ENCODE data around the gene MDP1.

The MDP1 gene

DNA sequence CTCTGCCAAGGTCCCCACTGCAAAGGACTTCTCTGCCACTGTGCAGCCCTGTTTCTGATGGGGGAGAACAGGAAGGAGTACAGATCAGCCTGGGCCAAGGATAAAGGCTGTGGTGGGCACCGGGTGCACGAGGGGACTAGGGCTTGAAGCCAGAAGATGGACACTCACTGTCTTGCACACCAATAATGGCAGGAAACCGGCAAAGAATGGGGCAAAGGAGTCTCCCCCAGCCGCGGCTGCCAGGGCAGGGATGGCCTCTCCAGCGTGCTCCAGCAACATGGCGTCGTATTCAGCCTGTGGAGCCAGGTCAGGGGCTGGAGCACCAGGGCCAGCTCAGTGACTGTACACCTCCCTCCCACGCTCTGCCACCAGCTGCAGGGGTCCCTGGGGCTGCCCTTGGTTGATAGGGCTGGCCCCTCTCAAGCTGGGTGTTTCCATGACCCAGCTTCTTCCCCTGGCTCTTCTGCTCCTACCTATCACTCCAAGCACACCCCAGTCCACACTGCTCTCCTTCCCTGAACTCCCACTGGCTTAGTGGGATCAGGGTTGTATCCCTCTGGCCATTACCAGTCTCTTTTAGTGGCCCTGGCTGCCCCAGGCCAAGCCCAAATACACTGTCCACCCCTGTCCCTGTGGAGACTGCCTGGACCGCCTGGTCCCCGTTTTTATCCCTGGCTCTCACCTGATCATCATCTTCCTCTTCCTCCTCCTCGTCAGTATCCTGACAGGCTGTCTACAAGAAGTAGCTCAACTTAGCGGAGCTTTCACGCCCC lies 33.6 kb downstream of the MDP1 start:
- in situ Hi-C loops (cut with HindIII; ENCODE audit: low sequenced_read_pairs) = no loop called here

DNA sequence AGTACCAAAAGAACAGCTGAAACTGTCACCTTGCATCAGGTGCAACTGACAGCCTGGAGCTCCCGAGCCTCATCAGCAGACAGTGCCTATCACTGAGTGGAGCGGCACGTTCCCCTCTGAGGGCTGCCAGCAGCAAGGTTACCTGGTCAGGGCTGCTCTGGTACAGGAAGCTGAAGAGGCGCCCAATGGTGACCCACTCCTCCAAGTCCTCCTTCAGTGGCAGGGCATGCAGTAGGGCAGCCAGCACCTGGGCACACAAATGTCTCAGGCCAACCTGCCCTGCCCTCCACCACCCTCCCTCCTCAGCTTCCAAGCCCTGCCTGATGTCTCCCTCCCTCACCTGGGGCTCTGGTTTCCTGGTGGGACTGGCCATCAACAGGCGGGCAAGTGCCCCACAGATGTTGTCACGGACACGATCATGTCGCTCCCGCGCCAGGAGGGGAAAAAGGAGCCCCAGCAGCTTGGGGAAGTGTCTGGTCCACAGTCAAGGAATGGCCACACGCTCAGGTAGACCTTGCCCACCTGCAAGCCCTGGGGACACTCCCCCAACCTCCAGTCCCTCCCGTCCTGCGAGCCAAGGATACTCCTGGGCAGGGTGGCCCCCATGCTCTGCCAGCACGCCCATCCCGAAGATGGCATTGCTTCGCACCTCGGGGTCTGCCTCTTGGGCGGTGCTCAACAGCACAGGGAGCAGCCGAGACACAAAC lies 34.3 kb downstream of the MDP1 start:
- in situ Hi-C loops (cut with HindIII; ENCODE audit: low sequenced_read_pairs) = no loop called here

DNA sequence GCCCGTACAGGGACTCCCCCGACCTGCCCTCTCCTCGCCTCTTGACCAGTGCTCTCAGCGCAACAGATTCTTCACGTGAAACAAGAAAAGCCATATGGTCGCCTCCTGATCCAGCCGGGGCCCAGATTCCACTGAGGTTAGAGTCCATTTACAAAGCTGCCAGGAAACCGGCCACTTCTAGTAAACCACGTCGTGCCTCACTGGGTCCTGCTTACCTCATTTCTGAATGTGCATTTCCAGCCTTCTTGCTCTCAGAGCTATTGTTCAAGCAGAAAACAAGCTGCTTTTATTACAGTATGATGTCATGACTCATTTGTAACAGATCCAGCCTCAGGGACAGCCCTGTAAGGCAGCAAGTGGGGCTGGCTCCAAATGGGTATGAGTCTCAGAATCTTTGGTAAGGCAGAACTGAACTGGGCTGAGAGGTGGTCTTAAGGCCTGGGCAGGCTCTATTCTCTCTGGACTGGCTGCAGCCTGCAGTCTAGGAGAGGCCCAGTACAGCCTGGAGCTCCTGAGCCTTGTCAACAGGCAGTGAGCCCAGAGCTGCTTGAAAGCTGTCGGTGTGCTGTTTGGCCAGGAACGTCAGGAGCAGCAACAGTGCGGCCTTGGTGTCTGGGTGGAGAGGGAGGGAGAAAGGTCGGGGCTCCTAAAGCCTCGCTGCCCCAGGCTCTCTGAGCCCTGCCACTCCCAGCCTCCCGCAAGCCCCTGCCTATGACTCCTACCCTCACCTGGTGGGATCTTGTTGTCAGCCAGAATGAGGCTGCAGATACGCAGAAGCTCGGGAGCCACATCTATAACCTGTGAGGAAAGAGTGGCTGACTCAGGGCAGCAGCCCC lies 35.7 kb downstream of the MDP1 start:
- in situ Hi-C loops (cut with HindIII; ENCODE audit: low sequenced_read_pairs) = no loop called here

DNA sequence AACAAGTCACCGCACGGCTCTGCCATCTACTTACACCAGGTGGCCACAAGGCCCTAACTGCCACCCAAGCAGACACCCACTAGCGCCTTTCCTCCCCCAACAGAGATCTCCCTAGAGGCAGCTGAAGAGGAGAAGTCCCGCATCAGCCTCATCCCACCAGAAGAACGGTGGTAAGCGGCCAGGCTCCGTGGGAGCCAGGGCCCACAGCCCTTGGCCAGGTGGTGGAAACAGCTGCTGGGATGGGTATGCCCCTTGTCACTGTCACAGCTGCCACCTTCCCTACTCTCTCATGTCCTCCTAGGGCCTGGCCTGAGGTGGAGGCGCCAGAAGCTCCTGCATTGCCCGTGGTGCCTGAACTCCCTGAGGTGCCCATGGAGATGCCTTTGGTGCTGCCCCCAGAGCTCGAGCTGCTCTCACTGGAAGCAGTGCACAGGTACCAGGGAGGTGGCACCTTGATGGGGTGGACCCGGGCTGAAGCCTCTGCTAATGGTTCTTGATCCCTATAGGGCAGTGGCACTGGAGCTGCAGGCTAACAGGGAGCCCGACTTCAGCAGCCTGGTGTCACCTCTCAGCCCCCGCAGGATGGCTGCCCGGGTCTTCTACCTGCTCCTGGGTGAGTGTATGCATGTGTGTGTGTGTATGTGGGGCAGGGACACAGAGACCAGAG lies 36.4 kb downstream of the MDP1 start:
- in situ Hi-C loops (cut with HindIII; ENCODE audit: low sequenced_read_pairs) = no loop called here

DNA sequence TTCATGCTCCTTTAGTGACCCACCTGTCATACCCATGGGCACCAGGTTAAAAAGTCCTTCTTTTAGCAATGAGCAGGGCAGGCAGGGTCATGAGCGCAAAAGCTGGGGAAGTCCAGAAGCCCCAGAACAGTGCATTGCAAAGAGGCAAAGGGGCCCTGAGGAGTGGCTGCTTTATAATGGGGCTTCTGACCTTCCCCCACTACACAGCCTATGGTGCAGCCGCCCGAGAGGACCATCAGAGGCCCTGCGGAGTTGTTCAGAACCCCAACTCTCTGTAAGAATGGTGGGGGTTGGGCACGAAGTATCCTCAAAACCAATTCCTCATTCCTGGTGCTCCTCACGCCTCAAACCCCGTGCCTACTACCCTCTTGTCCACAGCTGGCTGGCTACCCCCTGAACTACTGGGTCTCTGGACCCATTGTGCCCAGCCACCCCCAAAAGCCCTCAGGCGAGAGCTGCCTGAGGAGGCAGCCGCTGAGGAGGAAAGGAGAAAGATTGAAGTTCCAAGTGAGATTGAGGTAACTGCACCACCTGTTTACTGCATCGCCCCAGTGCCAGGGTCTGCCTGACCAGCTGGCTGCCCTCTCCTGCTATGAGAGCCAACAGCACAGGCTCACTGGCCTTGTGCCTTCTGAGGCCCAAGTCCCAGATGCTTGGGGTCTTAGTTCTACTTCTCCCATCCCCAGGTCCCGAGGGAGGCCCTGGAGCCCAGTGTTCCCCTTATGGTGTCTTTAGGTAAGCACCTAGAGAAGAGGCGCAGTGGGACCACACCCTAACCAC lies 37.3 kb downstream of the MDP1 start:
- in situ Hi-C loops (cut with HindIII; ENCODE audit: low sequenced_read_pairs) = no loop called here

GRCh38 chr14:24177891-24178290 lies 38.0 kb downstream of the MDP1 start:
- in situ Hi-C loops (cut with HindIII; ENCODE audit: low sequenced_read_pairs) = no loop called here

GRCh38 chr14:24177041-24177825 lies 38.6 kb downstream of the MDP1 start:
- in situ Hi-C loops (cut with HindIII; ENCODE audit: low sequenced_read_pairs) = no loop called here

- in situ Hi-C loops (cut with HindIII; ENCODE audit: low sequenced_read_pairs) = no loop called here
Observed at GRCh38 chr14:24176599-24176998, 39.3 kb downstream of the MDP1 start.

- in situ Hi-C loops (cut with HindIII; ENCODE audit: low sequenced_read_pairs) = no loop called here
Observed at GRCh38 chr14:24172871-24173281, 43.0 kb downstream of the MDP1 start.

DNA sequence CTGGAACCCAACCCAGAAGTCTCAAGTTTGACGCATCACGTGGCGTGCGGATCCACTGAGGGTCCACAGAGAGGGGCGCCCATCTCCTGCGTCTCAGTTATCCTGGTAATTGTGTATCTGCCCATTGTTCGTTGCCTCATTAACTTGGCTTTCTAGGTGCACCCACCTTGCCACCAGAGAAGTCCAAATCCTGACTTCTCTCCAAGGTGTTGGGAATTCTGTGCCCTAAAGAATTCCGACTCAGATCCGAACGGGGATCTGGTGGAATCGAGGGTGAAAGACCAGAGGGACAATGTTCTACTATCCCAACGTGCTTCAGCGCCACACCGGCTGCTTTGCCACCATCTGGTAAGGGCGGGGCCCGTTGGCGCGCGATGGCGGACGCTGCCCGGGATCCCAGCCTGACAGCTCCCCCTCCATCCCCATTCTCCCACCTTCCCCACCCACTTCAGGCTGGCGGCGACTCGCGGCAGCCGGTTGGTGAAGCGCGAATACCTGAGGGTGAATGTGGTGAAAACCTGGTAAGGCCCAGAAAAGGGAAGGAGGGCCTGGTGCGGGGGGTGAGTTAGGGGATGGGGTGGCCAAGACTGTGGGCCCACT lies 43.5 kb downstream of the MDP1 start:
- in situ Hi-C loops (cut with HindIII; ENCODE audit: low sequenced_read_pairs) = no loop called here

DNA sequence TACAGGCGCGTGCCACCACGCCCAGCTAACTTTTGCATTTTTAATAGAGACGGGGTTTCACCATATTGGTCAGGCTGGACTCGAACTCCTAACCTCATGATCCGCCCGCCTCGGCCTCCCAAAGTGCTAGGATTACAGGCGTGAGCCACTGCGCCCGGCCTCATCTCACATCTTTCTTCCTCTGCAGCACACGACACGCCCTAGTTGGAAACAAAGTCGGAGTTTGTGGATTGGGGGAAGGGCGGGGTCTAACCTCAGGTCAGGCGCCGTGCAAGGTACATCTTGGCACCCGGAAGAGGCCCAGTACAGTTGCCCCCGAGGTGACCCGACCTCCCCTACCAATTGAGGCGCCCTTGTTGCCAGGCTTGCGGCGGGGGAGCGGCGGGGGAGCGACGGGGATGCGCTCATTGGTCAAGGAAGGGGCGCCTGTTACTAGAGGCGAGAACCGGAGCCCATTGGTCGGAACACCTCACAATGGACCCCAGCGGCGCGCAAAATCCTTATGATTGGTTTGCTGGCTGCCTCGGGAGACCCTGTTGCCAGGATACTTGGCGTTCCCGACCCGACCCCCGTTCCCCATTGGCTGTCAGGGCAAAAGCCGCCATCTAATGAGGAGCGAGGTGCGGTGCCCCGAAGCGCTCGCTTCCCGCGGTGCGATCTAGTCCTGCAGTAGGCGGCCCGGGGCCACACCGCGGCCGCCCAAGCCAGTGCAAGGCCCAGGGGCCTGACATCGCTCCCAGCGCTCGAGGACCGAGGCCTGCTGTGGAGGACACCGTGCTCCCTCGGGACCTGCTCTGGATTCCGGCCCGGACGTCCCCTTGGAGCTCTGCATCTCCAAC lies 44.2 kb downstream of the MDP1 start, which contains the start of gene REC8:
TSS of gene REC8 (plus strand) at position 659 of the 839 bp plus-strand sequence. CDS start 473 bp downstream, outside the sequence.
- in situ Hi-C loops (cut with HindIII; ENCODE audit: low sequenced_read_pairs) = no loop called here

- in situ Hi-C loops (cut with HindIII; ENCODE audit: low sequenced_read_pairs) = no loop called here
Observed at GRCh38 chr14:24167469-24168114, 48.3 kb downstream of the MDP1 start.

DNA sequence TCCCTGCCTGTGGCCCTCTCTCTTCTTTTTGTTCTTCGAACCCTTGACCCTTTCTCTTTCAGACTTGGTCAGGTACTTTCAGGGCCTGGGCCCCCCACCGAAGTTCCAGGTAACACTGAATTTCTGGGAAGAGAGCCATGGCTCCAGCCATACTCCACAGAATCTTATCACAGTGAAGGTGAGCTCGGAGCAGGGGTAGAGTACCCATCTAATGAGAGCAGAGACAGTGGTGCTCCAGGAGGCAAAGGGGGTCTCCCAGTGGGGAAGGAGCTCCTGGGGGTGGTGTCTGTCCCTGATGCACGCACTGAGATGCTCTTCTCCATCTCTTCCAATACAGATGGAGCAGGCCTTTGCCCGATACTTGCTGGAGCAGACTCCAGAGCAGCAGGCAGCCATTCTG lies 50.1 kb downstream of the MDP1 start:
- in situ Hi-C loops (cut with HindIII; ENCODE audit: low sequenced_read_pairs) = no loop called here

DNA sequence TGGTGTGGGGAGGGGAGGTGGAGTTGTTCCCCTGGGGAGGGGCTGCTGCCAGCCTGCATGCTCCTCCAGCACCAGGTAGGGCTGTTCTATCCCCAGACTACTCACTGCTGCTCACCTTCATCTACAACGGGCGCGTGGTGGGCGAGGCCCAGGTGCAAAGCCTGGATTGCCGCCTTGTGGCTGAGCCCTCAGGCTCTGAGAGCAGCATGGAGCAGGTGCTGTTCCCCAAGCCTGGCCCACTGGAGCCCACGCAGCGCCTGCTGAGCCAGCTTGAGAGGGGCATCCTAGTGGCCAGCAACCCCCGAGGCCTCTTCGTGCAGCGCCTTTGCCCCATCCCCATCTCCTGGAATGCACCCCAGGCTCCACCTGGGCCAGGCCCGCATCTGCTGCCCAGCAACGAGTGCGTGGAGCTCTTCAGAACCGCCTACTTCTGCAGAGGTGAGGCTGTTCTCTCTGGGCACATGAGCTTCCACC lies 51.3 kb downstream of the MDP1 start:
- in situ Hi-C loops (cut with HindIII; ENCODE audit: low sequenced_read_pairs) = no loop called here

Data from DLD1 (cell line).